OCI-LY1 (cell line): ENCODE data around the gene SHKBP1.

Experiments
- H2AFZ ChIP-seq: fragments of 200-600 bp; sonication (generic), shearing (Covaris generic); 2 replicates; pipeline ENCODE4 v1.6.0; 2014; ENCODE audit warnings: antibody characterized with exemption, mild to moderate bottlenecking, low read length
- H3F3A ChIP-seq: fragments of 200-600 bp; sonication (generic), shearing (Covaris generic); 2 replicates; pipeline ENCODE4 v1.6.0; 2014; ENCODE audit warnings: mild to moderate bottlenecking, antibody characterized with exemption, low read length, moderate library complexity; ENCODE audit not compliant: insufficient read depth
- H3K27ac ChIP-seq: fragments of 200-600 bp; sonication (generic); 2 replicates; pipeline ENCODE4 v1.5.1; 2014; ENCODE audit warnings: low read length, mixed run types, mild to moderate bottlenecking, low read depth; ENCODE audit not compliant: poor library complexity, severe bottlenecking
- H3K27me3 ChIP-seq: fragments of 200-600 bp; sonication (generic); 2 replicates; pipeline ENCODE4 v1.6.0; 2014; ENCODE audit warnings: antibody characterized with exemption, mild to moderate bottlenecking, low read length, moderate library complexity; ENCODE audit not compliant: insufficient read depth
- H3K36me3 ChIP-seq: fragments of 200-600 bp; sonication (generic); 2 replicates; pipeline ENCODE4 v1.6.1; 2014; ENCODE audit warnings: mild to moderate bottlenecking, antibody characterized with exemption, low read length, moderate library complexity, mixed read lengths; ENCODE audit not compliant: insufficient read depth
- H3K4me1 ChIP-seq: fragments of 200-600 bp; sonication (generic); 2 replicates; pipeline ENCODE4 v1.5.1; 2014; ENCODE audit warnings: mild to moderate bottlenecking, low read length, moderate library complexity; ENCODE audit not compliant: insufficient read depth, severe bottlenecking
- H3K4me2 ChIP-seq: fragments of 200-600 bp; sonication (generic), shearing (Covaris generic); 2 replicates; pipeline ENCODE4 v1.6.1; 2014; ENCODE audit warnings: low read length
- H3K4me3 ChIP-seq: fragments of 200-600 bp; sonication (generic); 2 replicates; pipeline ENCODE4 v1.5.1; 2014; ENCODE audit warnings: low read length, low read depth, mild to moderate bottlenecking, mixed read lengths; ENCODE audit not compliant: poor library complexity, severe bottlenecking
- H3K79me2 ChIP-seq: fragments of 200-600 bp; shearing (Covaris generic); 2 replicates; pipeline ENCODE4 v1.6.1; 2016; ENCODE audit warnings: mixed run types, low read length, mixed read lengths; ENCODE audit not compliant: insufficient read depth
- H3K9ac ChIP-seq: fragments of 200-600 bp; sonication (generic), shearing (Covaris generic); 2 replicates; pipeline ENCODE4 v1.6.1; 2014; ENCODE audit warnings: mild to moderate bottlenecking, low read length, mixed read lengths
- H3K9me2 ChIP-seq: fragments of 200-600 bp; sonication (generic), shearing (Covaris generic); 2 replicates; pipeline ENCODE4 v1.6.1; 2014; ENCODE audit warnings: low read depth, mild to moderate bottlenecking, low read length, mixed read lengths
- H3K9me3 ChIP-seq: fragments of 200-600 bp; shearing (Covaris generic); 2 replicates; pipeline ENCODE4 v1.6.1; 2014; ENCODE audit warnings: low read length, mixed read lengths
- H4K20me1 ChIP-seq: fragments of 200-600 bp; sonication (generic), shearing (Covaris generic); 2 replicates; pipeline ENCODE4 v1.6.0; 2016; ENCODE audit warnings: mild to moderate bottlenecking, low read length; ENCODE audit not compliant: insufficient read depth
- EZH2 ChIP-seq: fragments of 200-600 bp; sonication (generic), shearing (Covaris generic); IDR thresholded peaks from 2 replicates; pipeline ENCODE4 v1.8.0; 2017; ENCODE audit warnings: borderline replicate concordance, mixed run types, mild to moderate bottlenecking, antibody characterized with exemption, low read length, moderate library complexity, mixed read lengths
- TF ChIP-seq, protein P1 (sequence below): fragments of 200-600 bp; sonication (generic), shearing (Covaris generic); IDR thresholded peaks from 2 replicates; pipeline ENCODE4 v1.5.1; 2017; ENCODE audit warnings: mild to moderate bottlenecking, antibody characterized with exemption, low read length, moderate library complexity, mixed read lengths

Gene SHKBP1

GRCh38 chr19:40610396-40611064 lies 33.9 kb downstream of the SHKBP1 start:
- no peaks in the 10 kb centered on the region for H3K79me2 ChIP-seq
- H3K9me2 ChIP-seq: no peaks in the 10 kb centered on the region
- H2AFZ ChIP-seq: no peak overlapping the region
- no peaks in the 10 kb centered on the region for H4K20me1 ChIP-seq
- H3K9me3 ChIP-seq: no peaks in the 10 kb centered on the region
- H3K4me3 ChIP-seq: peak overlapping the region; percentile 65
- peak overlapping the region; percentile 89 for H3K27ac ChIP-seq
- peaks cover 45% of the 10 kb centered on the region for H3K4me1 ChIP-seq
- peak overlapping the region; percentile 89 for H3K4me2 ChIP-seq
- H3K36me3 ChIP-seq: peaks cover 5% of the 10 kb centered on the region; the same call in 1 of the 2 replicates
- no peak for TF ChIP-seq EZH2
- TF ChIP-seq, protein P1, sequence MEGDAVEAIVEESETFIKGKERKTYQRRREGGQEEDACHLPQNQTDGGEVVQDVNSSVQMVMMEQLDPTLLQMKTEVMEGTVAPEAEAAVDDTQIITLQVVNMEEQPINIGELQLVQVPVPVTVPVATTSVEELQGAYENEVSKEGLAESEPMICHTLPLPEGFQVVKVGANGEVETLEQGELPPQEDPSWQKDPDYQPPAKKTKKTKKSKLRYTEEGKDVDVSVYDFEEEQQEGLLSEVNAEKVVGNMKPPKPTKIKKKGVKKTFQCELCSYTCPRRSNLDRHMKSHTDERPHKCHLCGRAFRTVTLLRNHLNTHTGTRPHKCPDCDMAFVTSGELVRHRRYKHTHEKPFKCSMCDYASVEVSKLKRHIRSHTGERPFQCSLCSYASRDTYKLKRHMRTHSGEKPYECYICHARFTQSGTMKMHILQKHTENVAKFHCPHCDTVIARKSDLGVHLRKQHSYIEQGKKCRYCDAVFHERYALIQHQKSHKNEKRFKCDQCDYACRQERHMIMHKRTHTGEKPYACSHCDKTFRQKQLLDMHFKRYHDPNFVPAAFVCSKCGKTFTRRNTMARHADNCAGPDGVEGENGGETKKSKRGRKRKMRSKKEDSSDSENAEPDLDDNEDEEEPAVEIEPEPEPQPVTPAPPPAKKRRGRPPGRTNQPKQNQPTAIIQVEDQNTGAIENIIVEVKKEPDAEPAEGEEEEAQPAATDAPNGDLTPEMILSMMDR: no peak
- H3K9ac ChIP-seq: peak overlapping the region; percentile 72
- no peaks in the 10 kb centered on the region for H3F3A ChIP-seq
- H3K27me3 ChIP-seq: no peaks in the 10 kb centered on the region

- no peaks in the 10 kb centered on the region for H3F3A ChIP-seq
- H3K79me2 ChIP-seq: no peaks in the 10 kb centered on the region
- H3K4me1 ChIP-seq: peaks cover 41% of the 10 kb centered on the region
- peak overlapping the region; percentile 72 for H3K9ac ChIP-seq
- H4K20me1 ChIP-seq: no peaks in the 10 kb centered on the region
- no peaks in the 10 kb centered on the region for H3K9me2 ChIP-seq
- no peaks in the 10 kb centered on the region for H3K27me3 ChIP-seq
- H2AFZ ChIP-seq: no peak overlapping the region
- H3K4me3 ChIP-seq: peak overlapping the region; percentile 65
- H3K9me3 ChIP-seq: no peaks in the 10 kb centered on the region
- H3K4me2 ChIP-seq: peak overlapping the region; percentile 89
- peaks cover 9% of the 10 kb centered on the region; the same call in 1 of the 2 replicates for H3K36me3 ChIP-seq
- peak overlapping the region; percentile 89 for H3K27ac ChIP-seq
- TF ChIP-seq, protein P1: no peak
- no peak for TF ChIP-seq EZH2
Observed at GRCh38 chr19:40611096-40611495, 34.4 kb downstream of the SHKBP1 start.

- Histone ChIP-seq H3K27me3 (no peaks in the 10 kb centered on the region), H3K4me3 (peak overlapping the region; percentile 65), H3K4me2 (peak overlapping the region; percentile 89)
Observed at GRCh38 chr19:40611900-40612698, 35.4 kb downstream of the SHKBP1 start.

More at GRCh38 chr19:40611900-40612698, 35.4 kb downstream of the SHKBP1 start:
- H4K20me1 ChIP-seq: no peaks in the 10 kb centered on the region
- H3K9me3 ChIP-seq: no peaks in the 10 kb centered on the region
- H3K4me1 ChIP-seq: peaks cover 41% of the 10 kb centered on the region
- H3K27ac ChIP-seq: peak overlapping the region; percentile 89
- no peak overlapping the region for H2AFZ ChIP-seq
- peaks cover 14% of the 10 kb centered on the region; the same call in 1 of the 2 replicates for H3K36me3 ChIP-seq
- no peaks in the 10 kb centered on the region for H3K79me2 ChIP-seq
- H3K9ac ChIP-seq: no peak overlapping the region; the same call in 1 of the 2 replicates
- no peaks in the 10 kb centered on the region for H3K9me2 ChIP-seq
- H3F3A ChIP-seq: no peaks in the 10 kb centered on the region
- TF ChIP-seq, protein P1: no peak
- no peak for TF ChIP-seq EZH2
